ENCODE data around the gene ZNF23.
"Not testable (repeated sequence)": the region's sequence is repeated elsewhere in the genome, so short reads cannot be mapped to it uniquely, and the experiment has no call there.

Gene ZNF23

DNA sequence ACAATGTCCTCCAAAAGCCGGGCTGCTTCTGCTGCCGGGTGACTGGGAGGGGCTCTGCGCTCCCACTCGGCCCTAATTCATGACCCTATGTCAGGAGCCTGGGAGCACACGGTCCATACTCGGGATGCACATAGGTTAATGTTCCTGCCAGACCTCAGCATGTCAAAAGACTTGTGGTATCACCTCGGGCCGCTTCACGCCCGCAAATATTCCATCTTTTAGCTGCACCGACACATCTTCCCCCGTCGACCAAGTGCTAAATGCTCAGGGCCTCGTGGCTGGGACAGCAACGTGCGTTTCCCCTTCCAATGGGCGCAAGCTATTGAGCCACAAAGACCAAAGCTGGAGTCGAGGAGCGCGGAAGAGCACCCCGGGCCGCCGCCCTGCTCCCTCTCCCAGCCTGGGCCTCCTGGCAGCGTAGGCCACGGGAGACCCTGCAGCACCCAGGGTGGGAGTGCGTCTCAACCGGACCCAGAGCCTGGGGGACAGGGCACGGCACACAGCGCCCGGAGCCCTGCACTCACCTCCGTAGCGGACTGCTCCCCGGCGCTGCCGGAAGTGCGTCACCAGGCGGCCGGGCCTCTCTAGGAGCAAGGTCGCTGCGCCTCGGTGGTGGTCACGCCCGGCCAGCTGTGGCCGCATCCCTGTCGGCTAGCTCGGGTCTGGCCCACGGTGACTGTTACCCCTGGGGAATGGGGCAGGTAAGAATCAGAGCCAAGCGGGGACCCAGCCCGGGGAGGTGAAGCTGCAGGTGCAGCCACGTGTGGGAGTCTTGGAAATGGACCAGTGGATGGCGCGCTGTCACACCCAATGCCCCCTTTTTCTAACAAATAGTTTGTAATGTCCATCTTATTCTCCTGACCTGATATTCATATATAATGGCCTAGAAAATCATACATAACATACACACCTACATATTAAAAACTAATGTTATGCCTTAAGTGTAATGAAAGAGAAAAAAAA, at the start of gene ZNF23:
ZNF23 (minus strand) TSS at position 562 of the 963 bp plus-strand sequence. CDS start 5,451 bp downstream, outside the sequence.
- peak; percentile 81 for DNase-seq

DNA sequence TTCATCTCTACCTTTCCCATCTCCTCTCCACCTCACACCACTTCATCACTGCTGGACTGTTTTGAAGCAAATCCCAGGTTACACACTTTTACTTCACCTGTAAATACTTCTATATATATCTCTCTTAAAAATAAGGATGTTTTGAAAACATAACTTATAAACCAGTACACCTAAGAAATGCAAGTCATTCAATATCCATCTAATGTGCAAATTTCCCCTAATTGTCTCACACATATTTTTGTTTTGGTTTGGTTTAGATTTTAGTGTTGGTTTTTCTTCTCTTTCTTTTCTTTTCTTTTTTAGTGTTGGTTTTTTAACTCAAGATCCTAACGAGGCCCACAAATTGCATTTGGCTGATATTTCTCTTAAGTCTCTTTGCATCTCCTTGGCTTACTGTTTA, 45.0 kb upstream of the ZNF23 start:
- no peak for DNase-seq

DNA sequence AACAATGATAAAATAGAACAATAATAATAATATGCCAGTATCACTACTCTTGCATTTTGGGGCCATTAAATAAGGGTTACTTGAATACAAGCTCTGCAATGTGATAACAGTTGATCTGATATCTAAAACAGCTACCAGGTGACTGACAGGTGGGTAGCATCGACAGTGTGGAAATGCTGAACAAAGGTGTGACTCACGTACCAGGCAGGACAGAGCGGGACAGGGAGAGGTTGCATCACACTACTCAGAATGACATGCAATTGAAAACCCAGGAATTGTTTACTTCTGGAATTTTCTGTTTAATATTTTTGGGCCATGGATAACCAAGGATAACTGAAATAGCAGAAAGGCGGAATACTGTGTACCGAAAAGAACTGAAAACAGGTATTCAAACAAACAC, 42.9 kb upstream of the ZNF23 start:
- no peak for DNase-seq

DNA sequence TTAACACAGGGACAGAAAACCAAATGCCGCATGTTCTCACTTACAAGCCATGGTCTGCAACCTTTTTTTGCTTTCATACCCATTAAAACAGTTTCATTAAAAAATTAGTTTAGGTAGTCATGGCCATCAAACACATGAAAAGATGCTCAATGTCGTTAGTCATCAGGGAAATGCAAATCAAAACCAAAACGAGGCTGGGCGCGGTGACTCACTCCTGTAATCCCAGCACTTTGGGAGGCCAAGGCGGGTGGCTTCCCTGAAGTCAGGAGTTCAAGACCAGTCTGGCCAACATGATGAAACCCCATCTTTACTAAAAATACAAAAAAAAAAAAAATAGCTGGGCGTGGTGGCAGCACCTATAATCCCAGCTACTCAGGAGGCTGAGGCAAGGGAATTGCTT, 42.0 kb upstream of the ZNF23 start:
- not testable (repeated sequence) for DNase-seq

DNA sequence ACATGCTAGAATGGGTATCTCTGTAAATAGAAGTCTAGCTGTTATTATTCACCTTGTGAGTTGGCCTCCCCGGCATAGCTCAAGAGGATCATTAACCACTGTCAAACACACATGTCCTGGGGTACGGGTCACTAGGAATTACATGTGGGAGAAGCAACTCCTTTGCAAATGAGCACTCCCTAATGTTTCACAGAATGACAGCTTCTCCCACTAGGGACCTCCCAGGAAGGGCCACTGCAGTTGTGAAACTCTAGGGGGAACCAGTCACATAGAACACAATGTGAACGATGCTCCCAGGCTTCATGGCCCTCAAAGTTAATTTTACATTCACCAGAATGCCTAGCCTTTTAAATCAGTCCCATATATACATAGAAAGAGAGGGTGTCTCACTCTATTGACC, 39.5 kb upstream of the ZNF23 start:
- no peak for DNase-seq

- DNase-seq, result no peak
Observed at GRCh38 chr16:71500964-71501363, 38.9 kb upstream of the ZNF23 start.

GRCh38 chr16:71499775-71500364, 37.8 kb upstream of the ZNF23 start:
- DNase-seq, result peak; percentile 21

- DNase-seq, result no peak
Observed at GRCh38 chr16:71498031-71498430, 36.0 kb upstream of the ZNF23 start.

DNA sequence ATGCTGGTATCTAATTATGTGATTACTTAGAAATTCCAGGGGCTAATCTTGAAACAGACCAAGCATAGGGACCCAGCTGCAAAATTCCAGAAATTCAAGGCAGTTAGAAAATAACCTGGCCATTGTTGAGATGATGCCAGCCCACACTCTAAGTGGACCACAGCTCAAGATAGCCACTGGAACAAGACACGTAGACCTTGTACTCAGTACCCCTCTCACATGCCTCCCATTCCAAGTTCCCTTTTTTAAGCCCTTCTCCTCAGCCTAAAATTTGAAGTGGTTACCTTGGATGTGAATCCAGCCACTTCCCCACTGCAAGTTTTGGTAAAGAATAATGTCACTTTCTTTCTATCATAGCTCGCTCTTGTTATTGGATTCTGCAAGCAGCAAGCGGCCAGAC, 31.2 kb upstream of the ZNF23 start:
- DNase-seq, result no peak

DNA sequence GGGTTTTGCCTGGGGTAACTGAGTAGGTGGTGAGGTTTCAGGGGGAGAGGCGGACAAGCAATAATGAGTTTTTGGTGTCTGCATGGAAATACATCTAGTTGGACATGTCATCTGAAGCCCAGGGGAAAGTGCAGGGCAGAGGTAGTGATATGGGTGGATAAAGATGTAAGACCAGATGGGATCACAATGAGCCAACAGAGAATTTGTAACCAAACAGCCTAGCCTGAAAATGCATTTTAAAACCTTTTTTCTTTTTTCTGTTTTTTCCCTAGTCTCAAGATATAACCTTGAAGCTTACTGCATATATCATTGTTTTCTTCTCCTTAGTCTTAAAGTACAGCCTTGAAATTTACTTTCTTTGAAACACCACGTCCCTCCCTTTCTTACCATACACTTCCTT, 30.7 kb upstream of the ZNF23 start:
- DNase-seq, result no peak

DNA sequence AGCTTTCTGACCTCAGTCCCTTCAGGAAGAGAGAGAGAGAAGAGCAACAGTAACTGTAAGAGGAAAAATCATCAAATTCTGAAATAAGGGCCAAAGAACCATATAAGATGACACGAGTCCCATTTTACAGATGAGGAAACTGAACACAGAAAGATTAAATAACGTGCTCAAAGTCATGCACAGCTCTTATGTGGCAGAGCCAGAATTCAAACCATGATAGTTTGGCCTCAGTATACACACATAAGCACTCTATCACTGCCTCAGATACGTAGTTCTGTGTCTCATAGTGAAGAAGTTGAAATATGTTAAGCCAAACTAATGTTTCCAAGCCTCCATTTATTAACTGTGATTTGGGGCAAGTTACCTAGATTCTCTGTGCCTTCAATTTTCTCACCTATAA, 29.0 kb upstream of the ZNF23 start:
- no peak for DNase-seq

DNA sequence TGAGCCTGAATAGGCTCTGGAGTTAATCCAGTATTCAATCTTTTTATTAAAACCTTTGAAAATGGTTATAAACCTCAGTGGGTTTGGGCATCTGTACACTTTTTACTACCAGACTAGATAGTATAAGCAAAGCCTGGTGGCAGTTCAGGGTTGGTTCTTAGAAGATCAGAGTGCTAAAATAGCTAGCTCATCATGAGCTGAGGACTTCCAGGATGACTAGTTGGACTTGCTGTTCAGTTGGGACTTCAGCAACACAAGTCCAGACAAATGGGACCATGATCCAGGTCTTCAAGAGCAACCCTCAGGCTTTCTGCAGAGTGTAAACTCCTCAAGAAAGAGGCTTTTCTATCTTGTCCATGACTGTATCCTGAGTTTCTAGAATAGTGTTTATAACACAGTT, 28.3 kb upstream of the ZNF23 start:
- DNase-seq, result no peak

DNA sequence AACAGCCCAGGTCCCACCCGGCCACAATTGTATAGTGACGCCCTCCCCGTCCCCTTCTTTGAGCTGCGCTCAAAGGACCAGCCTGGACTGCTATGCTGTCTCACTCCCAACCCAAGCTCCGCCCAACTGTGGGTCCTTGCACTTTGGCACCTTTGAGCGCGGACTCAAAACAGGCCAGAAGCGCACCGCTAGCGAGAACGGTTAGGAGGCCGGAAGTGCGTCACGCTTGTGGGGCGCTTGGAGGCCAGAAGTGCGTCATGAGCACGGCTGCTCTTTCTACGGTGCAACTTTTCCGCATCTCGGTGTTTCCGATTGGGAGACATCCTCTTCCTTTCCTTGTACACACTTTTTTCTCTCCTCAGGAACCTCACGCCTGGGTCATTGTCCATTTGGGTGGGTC, 27.1 kb upstream of the ZNF23 start, which contains the start of gene ZNF19:
ZNF19 (minus strand) TSS at position 203 of the 400 bp plus-strand sequence. CDS start 7,210 bp downstream, outside the sequence.
- no peak for DNase-seq

GRCh38 chr16:71484006-71484893, 22.2 kb upstream of the ZNF23 start:
- DNase-seq, result peak; percentile 88

GRCh38 chr16:71482569-71482968, 20.5 kb upstream of the ZNF23 start:
- no peak for DNase-seq

DNA sequence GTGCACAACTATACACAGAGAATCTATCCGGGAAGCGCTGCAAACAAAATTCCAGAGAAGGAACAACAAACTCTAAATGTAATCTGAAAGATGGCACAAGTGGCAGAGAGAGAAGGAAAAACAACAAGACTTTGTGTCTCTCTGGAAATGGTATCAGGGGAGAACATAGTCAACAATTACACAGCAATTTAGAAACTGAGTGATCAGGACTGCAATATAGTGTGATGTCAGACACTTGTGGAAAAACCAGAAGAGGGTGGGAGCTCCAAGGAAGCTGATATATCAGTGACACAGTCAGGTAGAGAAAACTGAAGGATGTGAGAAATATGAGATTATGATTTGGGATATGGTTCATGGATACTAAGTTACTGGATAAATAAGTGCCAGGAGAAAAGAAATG, 18.9 kb upstream of the ZNF23 start:
- no peak for DNase-seq

DNA sequence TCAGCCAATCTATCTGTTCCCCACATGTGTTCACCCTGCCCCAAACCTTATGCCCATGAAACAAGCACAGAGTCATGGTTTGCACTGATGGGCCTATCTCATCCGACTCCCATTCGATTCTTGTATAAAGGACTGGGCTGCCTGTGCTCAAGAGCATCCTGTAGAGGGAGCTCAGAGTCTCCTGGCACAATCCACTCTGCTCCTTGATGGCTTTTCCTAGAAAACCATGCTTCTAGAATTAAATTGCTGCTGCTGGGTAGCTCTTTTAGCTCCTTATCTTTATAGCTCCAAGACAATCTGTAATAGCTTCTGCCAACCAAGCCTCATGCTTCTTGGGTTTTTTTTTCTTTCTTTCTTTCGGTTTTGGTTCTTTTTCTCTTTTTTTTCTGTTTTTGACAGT, 17.4 kb upstream of the ZNF23 start:
- no peak for DNase-seq

DNA sequence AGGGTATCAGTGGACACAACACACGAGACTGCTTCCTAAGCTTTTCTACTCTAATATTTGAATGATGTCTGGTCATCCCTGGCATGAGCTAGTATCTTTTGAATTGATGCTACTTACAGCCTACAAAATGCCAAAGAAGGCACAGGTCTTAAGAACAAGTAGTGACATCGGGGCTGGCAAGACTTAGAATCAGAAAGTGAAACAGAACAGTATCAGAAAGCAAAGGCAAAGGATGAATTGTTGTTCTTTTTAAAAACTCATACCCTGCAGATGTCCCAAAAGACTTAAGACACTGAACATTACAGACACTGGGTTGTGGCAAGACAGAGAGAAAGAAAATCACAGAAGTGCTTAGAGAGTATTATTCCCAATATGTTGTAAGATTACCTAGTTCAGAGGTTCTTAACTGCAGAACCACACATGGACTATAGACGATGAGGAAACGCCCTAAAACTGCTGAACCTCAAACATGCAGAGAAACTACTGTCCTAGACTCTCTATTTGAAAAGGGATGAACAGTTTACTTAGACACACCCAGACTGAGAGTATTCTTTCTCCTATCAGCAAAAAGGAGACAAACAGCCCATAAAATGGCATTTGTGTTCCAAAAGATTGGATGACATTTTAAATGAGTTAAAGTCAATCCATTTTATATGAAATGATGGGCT, 14.5 kb upstream of the ZNF23 start:
- DNase-seq, result no peak

- DNase-seq, result no peak
Observed at GRCh38 chr16:71474864-71475263, 12.8 kb upstream of the ZNF23 start.

- DNase-seq, result no peak
Observed at GRCh38 chr16:71473891-71474290, 11.8 kb upstream of the ZNF23 start.

- no peak for DNase-seq
Observed at GRCh38 chr16:71472931-71473330, 10.9 kb upstream of the ZNF23 start.

DNA sequence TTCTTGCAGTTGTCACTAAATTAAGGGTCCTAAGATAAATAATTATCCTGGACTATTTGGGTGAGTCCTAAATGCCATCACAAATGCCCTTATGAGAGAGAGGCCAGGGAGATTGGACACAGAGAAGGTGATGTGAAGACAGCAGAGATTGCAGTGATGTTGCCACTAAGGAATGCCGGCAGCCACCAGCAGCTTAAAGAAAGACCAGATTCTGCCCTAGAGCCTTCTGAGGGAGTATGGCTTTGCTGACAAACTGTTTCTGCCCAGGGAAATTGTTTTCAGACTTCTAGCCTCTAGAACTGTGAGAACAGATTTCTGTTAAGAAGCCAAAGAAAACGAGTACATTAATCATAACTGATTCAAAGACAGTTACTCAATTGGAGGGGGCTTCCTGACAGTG, 10.0 kb upstream of the ZNF23 start:
- no peak for DNase-seq

DNA sequence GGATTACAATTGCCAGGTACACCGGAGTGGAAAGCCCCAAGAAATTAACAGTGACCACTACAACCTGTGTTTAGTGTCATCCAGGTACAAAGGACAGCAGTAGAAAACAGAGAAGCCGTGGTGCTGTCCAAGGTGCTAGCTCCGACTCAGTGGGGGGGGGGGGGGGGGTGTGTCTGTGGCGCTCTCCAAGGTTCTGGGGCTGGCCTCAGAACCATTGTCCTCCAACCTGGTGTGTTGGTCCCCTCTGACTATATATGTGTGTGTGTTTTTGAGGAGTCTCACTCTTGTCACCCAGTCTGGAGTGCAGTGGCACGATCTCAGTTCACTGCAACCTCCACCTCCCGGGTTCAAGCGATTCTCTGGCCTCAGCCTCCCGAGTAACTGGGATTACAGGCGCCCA, 5.8 kb upstream of the ZNF23 start:
- no peak for DNase-seq
